GM12878 (cell line): ENCODE results near the gene PTPRN2.

Source experiments
- CTCF ChIP-seq, 3 experiments: IDR thresholded peaks in 2 of 3; conservative IDR thresholded peaks in 1 of 3; 2 replicates each; pipeline ENCODE4 v1.5.1; 2011; ENCODE audit warnings: low read depth in 3 of 3, low read length in 3 of 3, mild to moderate bottlenecking in 3 of 3, control low read depth in 2 of 3, moderate library complexity in 2 of 3, inconsistent platforms in 1 of 3, mixed read lengths in 1 of 3; ENCODE audit not compliant: control insufficient read depth in 2 of 3, insufficient read depth in 1 of 3; ENCODE audit errors: extremely low read depth in 1 of 3
- EZH2 ChIP-seq: IDR thresholded peaks from 2 replicates; pipeline ENCODE4 v1.6.1; 2012; ENCODE audit warnings: low read depth, mild to moderate bottlenecking, control low read depth, inconsistent platforms, low read length, borderline replicate concordance; ENCODE audit not compliant: control insufficient read depth
- RCOR1 ChIP-seq: conservative IDR thresholded peaks from 2 replicates; pipeline ENCODE4 v1.6.1; 2012; ENCODE audit warnings: low read depth, low read length, improper control_type of control experiment
- SKIL ChIP-seq: fragments of 450-650 bp; IDR thresholded peaks from 2 replicates; pipeline ENCODE4 v1.6.1; 2017; ENCODE audit warnings: mild to moderate bottlenecking, low read depth, inconsistent platforms; ENCODE audit not compliant: poor library complexity, severe bottlenecking
- SMAD1 ChIP-seq: fragments of 450-650 bp; IDR thresholded peaks from 2 replicates; pipeline ENCODE4 v1.6.1; 2018; ENCODE audit warnings: mild to moderate bottlenecking, low read depth; ENCODE audit not compliant: partially characterized antibody
- SP1 ChIP-seq: IDR thresholded peaks from one replicate; pipeline ENCODE4 v1.6.1; 2011; ENCODE audit warnings: low read depth, low read length
- SUZ12 ChIP-seq: fragments of 200-600 bp; sonication (generic); IDR thresholded peaks from one replicate; pipeline ENCODE4 v1.6.1; 2018; ENCODE audit warnings: antibody characterized with exemption, mild to moderate bottlenecking; ENCODE audit not compliant: unreplicated experiment
- TAF1 ChIP-seq: IDR thresholded peaks from 2 replicates; pipeline ENCODE4 v1.6.1; 2011; ENCODE audit warnings: mild to moderate bottlenecking, low read depth, low read length, borderline replicate concordance
- YY1 ChIP-seq: IDR thresholded peaks from 2 replicates; pipeline ENCODE4 v1.6.1; 2011; ENCODE audit warnings: low read depth, mild to moderate bottlenecking, low read length
- ZNF592 ChIP-seq: fragments of 450-650 bp; IDR thresholded peaks from 2 replicates; pipeline ENCODE4 v1.6.1; 2017; ENCODE audit warnings: mild to moderate bottlenecking, moderate library complexity

GRCh38 chr7:158263110-158263963, 324.3 kb downstream of the PTPRN2 start:
- TF ChIP-seq TAF1 (no peak), CTCF (IDR thresholded peaks at IDR 0.05 in 2 of 3, conservative IDR thresholded peaks at IDR 0.05 in 1 of 3; ENCODE audit: control insufficient read depth in 2 of 3, extremely low read depth in 1 of 3, insufficient read depth in 1 of 3, low read depth in 3 of 3, low read length in 3 of 3) (no peak), SKIL (no peak), SUZ12 (no peak), EZH2 (no peak), SMAD1 (no peak), ZNF592 (no peak), YY1 (no peak), RCOR1 (no peak), SP1 (no peak)
